Measurements from ENCODE around the gene FGFRL1.

- no peak for TF ChIP-seq EP300 (IDR thresholded peaks at IDR 0.05; ENCODE audit: low read depth)
- no peak for TF ChIP-seq CTCF (IDR thresholded peaks at IDR 0.05)
- no peak for TF ChIP-seq POLR2A (IDR thresholded peaks at IDR 0.05)
Measured at GRCh38 chr4:1060121-1060520, 48.7 kb downstream of the FGFRL1 start.
